SW480 (cell line): ENCODE data around the gene VPS41.

Source experiments
- DNase-seq: peaks from one replicate; pipeline ENCODE4 v3.0.0-alpha.2; 2016; ENCODE audit warnings: low spot score

Gene VPS41

DNA sequence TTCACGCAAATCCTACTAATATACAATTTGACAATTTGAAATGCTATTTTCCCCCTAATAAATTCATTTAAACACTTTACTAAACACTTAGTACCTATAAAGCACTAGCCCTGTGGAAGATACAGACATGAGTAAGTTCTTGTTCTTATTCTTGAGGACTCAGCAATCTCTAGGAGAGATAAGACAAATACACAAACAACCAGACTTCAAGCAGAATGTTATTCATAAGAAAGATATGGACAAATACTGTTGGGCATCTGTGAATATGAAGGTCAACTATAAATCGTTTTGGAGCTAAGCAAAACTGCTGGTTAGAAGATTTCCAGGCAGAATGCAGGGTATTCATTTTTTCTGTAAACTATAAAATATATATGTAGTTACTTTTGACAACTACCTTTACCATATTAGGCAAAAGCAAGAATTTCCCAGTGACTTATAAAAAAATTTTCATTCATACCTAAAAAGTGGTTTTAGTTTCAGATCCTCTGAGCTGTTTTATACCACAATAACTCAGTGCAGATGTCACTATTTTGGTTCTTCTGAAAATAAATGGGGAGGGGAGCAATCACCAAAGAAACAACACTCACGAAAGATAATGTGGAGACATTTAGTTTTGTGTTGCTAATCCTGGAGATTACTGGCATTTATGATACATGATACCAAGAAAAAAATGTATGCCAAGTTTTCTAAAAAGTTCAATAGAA is 3.8 kb downstream of the VPS41 start:
- DNase-seq = no peak

GRCh38 chr7:38903057-38903456 is 5.9 kb downstream of the VPS41 start:
- no peak for DNase-seq

GRCh38 chr7:38902449-38902848 is 6.5 kb downstream of the VPS41 start:
- no peak for DNase-seq

GRCh38 chr7:38893061-38893460 is 15.9 kb downstream of the VPS41 start:
- DNase-seq = no peak

DNA sequence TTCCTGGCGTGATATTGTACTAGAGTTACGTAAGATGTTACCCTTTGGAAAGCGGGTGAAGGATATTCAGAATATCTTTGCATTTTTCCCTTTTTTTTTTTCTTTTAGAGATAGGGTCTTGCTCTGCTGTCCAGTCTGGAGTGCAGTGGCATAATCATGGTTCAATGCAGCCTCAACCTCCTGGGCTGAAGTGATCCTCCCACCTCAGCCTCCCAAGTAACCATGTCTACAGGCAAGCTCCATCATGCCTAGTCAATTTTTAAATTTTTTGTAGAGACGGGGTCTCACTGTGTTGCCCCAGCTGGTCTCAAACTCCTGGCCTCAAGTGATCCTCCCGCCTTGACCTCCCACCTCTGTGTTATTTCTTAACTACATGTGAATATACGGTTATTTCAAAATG is 18.4 kb downstream of the VPS41 start:
- DNase-seq = no peak

DNA sequence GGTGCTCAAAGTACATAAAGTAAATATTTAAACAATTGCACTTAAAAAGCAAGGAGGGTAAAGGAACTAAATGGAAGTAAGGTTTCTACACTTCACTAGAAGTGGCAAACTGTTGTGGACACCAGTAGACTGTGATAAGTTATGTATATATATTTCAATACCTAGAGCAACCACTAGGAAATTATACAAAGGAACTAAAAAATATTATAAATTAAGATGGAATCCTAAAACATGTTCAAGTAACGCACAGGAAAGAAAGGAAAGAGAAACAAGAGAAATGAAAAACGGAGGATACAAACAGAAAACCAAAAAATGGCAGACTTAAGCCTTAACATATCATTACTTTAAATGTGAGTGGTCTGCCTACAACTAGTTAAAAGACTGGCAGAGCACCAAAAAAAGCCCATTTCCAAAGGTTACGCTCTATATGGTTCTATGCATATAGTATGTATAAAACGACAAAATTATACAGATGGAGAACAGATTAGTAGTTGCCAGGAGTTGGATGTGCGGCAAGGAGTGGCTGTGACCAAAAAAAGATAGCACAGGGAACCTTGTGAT is 19.0 kb downstream of the VPS41 start:
- DNase-seq = no peak

- no peak for DNase-seq
These were observed 19.9 kb downstream of the VPS41 start for GRCh38 chr7:38889079-38889478.

DNA sequence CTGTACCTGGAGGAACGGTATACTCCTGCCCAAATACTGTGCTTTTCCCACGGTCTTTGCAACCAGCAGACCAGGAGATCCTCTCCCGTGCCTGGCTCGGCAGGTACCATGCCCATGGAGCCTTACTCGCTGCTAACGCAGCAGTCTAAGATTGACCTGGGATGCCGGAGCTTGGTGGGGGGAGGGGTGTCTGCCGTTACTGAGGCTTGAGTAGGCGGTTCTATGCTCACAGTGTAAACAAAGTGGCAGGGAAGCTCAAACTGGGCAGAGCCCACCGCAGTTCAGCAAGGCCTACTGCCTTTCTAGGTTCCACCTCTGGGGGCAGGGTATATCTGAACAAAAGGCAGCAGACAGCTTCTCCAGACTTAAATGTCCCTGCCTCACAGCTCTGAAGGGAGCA is 22.7 kb downstream of the VPS41 start:
- no peak for DNase-seq

DNA sequence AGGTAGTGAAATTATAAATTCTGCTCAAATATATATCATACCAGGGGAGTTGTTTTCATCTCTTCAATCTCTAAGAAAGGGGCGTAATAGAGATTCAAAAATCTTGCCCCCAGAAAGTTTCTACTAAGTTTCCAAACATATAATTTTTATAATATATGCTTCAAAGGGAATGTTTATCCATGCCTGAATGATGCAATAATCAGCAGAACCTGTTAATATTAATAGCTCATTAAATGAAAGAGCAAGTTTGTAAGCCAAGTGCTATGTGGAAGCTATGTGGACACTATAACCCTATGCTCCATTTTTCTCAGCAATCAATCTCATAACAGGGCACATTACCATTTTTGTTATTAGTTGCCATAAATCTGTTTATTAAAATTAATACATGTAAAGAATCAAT is 25.3 kb downstream of the VPS41 start:
- no peak for DNase-seq

DNA sequence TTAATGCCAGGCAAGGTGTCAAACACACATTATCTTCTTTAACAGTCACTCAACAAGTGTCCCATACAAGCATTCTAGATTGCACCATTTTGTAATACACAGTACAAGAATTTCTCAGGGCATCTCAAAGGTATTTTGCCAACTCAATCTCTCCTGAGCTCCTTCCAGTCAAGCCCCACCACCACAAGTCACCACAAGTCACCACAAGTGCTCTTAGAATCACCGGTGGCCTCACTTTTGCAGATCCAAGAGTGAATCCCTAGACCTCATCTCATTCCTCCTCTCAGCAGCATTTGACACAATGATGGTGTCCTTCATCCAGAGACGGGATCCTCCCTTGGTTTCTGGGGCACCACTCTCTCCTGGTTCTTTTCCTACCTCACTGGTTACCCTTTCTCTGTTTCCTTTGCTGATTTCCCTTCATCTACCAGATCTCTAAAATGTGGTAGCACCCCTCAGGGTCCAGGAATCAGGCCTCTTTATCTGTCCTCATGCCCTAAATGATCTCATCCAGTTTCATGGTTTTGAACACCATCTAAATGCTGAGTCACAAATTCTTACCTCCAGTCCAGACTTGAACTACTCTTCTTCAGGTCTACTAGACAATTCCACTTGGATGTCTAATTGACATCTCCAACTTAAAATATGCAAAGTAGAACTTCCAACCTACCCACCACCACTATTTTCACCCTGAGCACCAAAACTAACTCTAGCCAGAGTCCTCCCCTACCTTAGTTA is 26.9 kb downstream of the VPS41 start:
- no peak for DNase-seq

- DNase-seq = no peak
These were observed 28.0 kb downstream of the VPS41 start for GRCh38 chr7:38881015-38881414.

DNA sequence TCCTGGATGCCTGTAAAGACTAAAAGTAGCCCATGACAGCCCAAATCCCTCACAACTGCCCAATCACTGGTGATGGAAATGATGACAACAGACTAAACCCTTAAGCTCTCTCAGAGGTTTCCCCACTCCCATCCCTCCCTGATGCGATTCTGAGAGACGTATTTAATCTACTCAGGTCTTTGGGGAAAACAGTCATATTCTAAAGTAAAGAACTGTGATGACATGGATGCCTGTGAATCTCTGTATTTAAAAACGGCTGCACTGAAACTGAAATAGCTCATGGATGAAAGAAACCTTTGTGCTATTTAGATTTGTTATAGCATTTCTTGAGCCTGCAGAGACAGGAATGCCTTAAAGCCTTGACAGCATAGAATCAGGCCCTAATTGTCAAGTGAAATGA is 28.5 kb downstream of the VPS41 start:
- DNase-seq = no peak

- no peak for DNase-seq
These were observed 29.0 kb downstream of the VPS41 start for GRCh38 chr7:38880035-38880434.

DNA sequence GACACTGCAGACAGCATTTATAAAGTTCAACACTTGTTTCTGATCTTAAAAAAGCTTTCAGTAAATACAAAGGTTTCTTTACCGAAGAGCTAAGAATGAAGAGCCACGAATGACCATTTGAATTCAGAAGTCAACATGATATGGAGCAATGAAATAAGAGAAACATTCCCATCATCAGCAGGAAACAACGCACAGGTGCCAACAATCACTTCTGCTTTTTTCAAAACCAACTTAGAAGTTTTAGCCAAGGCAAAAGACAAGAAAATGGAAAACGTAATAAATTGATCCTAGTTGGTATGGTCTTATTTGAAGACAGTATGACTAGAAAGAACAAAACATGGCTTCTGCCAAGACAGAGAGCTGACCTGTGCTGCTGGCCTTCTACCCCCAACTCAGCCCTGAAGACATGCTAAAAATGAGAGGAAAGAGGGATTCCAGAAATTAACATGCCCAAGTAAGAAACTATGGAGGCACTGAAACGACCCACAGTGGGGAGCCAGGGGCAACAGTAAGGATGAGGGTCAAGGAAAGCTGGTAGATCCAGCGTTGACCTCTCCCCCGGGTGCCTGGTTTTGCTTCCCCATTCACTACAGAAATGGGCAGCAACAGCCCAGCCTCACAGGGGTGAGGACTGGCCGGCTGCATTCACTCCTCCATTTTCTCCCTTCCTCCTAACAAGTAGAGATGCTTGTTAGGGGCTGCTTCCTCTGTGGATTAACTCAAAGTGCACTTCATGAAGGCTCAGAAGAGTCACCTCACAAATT is 30.1 kb downstream of the VPS41 start:
- no peak for DNase-seq

DNA sequence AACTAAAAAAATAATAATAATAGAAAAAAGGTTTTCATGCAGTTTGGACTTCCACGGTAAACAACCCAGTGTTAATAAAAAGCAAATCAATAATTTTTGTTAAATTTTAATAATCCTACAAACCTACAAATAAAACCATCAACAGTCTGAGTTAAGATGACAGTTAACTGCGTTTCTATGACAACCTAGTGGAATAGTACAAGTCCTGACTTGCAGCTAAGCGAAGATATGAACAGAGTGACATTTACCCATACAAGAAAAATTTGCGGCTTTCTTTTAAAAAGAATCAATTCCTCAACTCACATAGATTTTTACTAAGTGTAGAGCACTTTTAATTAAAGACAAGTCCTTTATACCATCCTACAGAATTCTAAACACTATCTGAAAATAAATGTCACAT is 35.6 kb downstream of the VPS41 start:
- DNase-seq = no peak

DNA sequence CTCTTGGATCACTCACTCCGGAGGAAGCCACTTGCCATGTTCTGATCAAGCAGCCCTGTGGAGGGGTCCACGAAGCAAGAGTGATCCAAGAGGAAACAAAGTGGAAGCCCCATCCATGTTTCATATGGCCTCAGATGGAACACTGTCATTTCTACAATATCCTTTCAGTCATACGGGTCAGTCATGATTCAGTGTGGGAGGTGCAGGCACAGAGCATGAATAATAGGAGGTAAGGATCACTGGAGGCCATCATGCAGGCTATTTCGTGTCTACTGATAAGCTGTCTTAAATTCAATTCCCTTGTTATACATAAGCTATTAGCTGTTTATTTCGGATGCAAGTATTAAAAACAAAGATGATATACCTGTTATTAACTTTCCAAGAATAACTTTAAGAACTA is 36.8 kb downstream of the VPS41 start:
- no peak for DNase-seq

DNA sequence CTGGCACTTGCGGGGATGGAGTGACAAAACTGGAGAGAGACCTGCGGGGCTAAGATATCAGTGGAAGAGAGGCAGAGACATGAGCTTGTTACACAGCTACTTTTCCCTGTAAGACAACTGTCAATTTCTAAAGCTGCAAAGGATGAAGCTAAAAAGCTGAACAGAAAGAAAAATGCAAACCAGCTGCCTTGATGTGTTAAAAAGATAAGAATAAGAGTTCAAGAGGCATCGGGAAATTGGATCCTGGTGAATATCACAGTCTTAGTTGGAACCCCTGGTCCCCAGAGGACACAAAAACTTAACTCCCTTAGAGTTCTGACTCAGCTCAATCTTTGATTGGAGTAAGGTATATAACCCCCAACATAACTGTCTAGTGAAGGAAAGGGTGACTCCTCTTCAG is 38.8 kb downstream of the VPS41 start:
- no peak for DNase-seq

DNA sequence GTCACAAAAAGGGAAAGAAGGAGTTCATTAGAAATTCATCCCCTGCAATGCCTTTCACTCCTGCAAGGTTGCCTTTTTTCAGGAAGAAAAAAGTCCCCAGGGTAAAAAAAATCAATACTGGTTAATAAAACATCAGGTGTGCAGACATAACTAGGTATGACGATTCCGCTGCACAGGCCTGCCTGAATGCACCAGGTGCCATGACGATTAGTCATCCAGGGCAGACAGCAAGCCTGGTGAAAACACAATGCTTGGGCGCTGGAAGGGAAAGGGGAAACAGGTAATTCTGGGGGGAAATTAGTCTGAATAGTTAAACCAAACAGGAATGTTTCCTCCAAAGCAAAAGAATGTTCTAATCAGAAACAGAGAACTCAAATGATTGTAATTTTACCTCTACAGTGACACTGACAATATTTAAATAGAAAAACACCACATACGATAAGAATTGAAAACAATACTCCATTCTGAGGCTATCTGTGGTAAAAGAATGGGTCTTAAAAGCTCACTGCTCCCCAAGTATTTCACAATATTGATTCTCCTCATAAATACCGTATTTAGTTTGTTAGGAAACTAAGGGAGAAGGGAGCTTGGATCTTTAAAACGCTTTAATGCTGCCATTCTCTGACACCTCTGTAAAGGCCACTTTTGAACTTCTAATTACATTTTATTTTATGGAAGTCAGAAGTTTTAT is 45.2 kb downstream of the VPS41 start:
- DNase-seq = peak; percentile 80

GRCh38 chr7:38862666-38863065 is 46.3 kb downstream of the VPS41 start:
- DNase-seq = no peak

DNA sequence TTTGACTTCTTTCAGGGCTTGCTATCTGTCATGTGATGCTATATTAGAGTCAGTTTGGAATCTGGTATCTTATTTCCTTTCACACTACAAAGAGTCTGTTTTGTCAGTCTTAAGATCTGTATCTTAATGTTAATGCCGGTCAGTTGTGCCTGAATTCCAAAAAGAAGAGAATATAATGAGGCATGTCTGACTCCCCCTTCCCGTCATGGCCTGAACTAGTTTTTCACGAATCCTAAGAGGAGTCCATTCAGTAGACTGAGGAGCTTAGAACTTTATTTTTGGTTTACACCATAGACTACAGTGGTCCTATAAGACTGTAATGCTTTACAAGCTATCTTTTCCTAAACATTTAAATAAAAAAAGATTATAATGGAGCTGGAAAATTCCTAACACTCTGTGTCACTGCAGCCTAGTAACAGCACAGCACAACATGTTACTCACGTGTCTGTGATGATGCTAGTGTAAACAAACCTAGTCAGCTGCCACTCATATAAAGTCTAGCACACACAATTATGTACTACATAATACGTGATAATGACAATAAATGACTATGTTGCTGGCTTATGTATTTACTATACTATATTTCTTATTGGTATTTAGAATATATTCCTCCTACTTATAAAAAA is 50.6 kb downstream of the VPS41 start:
- no peak for DNase-seq

- no peak for DNase-seq
These were observed 53.1 kb downstream of the VPS41 start for GRCh38 chr7:38855867-38856266.

- no peak for DNase-seq
These were observed 53.6 kb downstream of the VPS41 start for GRCh38 chr7:38855386-38855785.
